ENCODE data around the gene ADAM12. TPM values are rescaled to one million over a fixed set of nuclear protein-coding genes. Genes with fewer than 3 reads are reported as not detected.

ADAM12 gene
- total and polyA plus RNA-seq, 10 of the 15 experiments (the other 5 are each of a cell fraction or from before 2014, with no cell fraction given): under 0.01 to 0.62 (median 0.04) TPM; not detected in 5

- TF ChIP-seq REST (IDR thresholded peaks at IDR 0.05; ENCODE audit: low read depth, low read length) (no peak), HSF1 (IDR thresholded peaks at IDR 0.05; ENCODE audit: low read depth, low read length) (no peak), BACH1 (IDR thresholded peaks at IDR 0.05; ENCODE audit: borderline replicate concordance) (no peak), ATF2 (IDR thresholded peaks at IDR 0.05; ENCODE audit: low read length) (no peak)
Measured at GRCh38 chr10:126060261-126060931, 327.9 kb downstream of the ADAM12 start (continued).

All from GM12878 (cell line).